H9 (cell line): Measurements from ENCODE around the gene IL1A. TPM values are rescaled to one million over a fixed set of nuclear protein-coding genes. Genes with fewer than 3 reads are reported as not detected.

Experiments
- DNase-seq: peaks from one replicate; pipeline ENCODE4 v3.0.0-alpha.2; 2017
- H2AFZ ChIP-seq: one replicate; pipeline ENCODE4 v1.6.1; 2013; ENCODE audit warnings: mild to moderate bottlenecking, low read length, control low read depth, moderate library complexity
- H2AK5ac ChIP-seq: 2 replicates; pipeline ENCODE4 v1.6.1; 2013; ENCODE audit warnings: low read length, control low read depth, mixed read lengths; ENCODE audit not compliant: insufficient read length
- H2BK120ac ChIP-seq: one replicate; pipeline ENCODE4 v1.6.1; 2013; ENCODE audit warnings: low read depth, mild to moderate bottlenecking, low read length, control low read depth, inconsistent platforms; ENCODE audit not compliant: poor library complexity, severe bottlenecking
- H2BK12ac ChIP-seq: 2 replicates; pipeline ENCODE4 v1.6.1; 2013; ENCODE audit warnings: low read length, control low read depth, mixed read lengths, low read depth; ENCODE audit not compliant: insufficient read length
- H2BK15ac ChIP-seq: 2 replicates; pipeline ENCODE4 v1.6.1; 2013; ENCODE audit warnings: low read depth, low read length, control low read depth
- H2BK20ac ChIP-seq: one replicate; pipeline ENCODE4 v1.6.1; 2013; ENCODE audit warnings: low read depth, mild to moderate bottlenecking, low read length, control low read depth, inconsistent platforms; ENCODE audit not compliant: poor library complexity, severe bottlenecking
- H2BK5ac ChIP-seq: 2 replicates; pipeline ENCODE4 v1.6.1; 2013; ENCODE audit warnings: low read length, control low read depth, mixed read lengths; ENCODE audit not compliant: insufficient read length
- H3K14ac ChIP-seq: 2 replicates; pipeline ENCODE4 v1.6.1; 2013; ENCODE audit warnings: low read length, control low read depth; ENCODE audit not compliant: insufficient read depth
- H3K18ac ChIP-seq: 2 replicates; pipeline ENCODE4 v1.6.1; 2013; ENCODE audit warnings: low read depth, mild to moderate bottlenecking, mixed read lengths, low read length, control low read depth; ENCODE audit not compliant: insufficient read length
- H3K23ac ChIP-seq: 2 replicates; pipeline ENCODE4 v1.6.1; 2013; ENCODE audit warnings: low read length, control low read depth, mixed read lengths, low read depth; ENCODE audit not compliant: insufficient read length
- H3K23me2 ChIP-seq: 2 replicates; pipeline ENCODE4 v1.6.1; 2013; ENCODE audit warnings: low read depth, mild to moderate bottlenecking, mixed read lengths, low read length, control low read depth; ENCODE audit not compliant: insufficient read length, poor library complexity, severe bottlenecking
- H3K27ac ChIP-seq: 2 replicates; pipeline ENCODE4 v1.5.1; 2013; ENCODE audit warnings: low read length, control low read depth, mixed read lengths, low read depth; ENCODE audit not compliant: insufficient read length
- H3K27me3 ChIP-seq: 2 replicates; pipeline ENCODE4 v1.6.1; 2013; ENCODE audit warnings: low read length, control low read depth, inconsistent platforms; ENCODE audit not compliant: insufficient read depth
- H3K4ac ChIP-seq: 2 replicates; pipeline ENCODE4 v1.6.1; 2013; ENCODE audit warnings: low read depth, mild to moderate bottlenecking, control low read depth, inconsistent platforms, low read length, moderate library complexity
- H3K4me1 ChIP-seq: 2 replicates; pipeline ENCODE4 v1.6.1; 2013; ENCODE audit warnings: low read length, control low read depth, inconsistent platforms; ENCODE audit not compliant: insufficient read depth
- H3K4me2 ChIP-seq: 2 replicates; pipeline ENCODE4 v1.6.1; 2013; ENCODE audit warnings: low read length, control low read depth, mixed read lengths; ENCODE audit not compliant: insufficient read length, insufficient read depth
- H3K56ac ChIP-seq: 2 replicates; pipeline ENCODE4 v1.6.1; 2013; ENCODE audit warnings: low read depth, mild to moderate bottlenecking, mixed read lengths, low read length, control low read depth; ENCODE audit not compliant: insufficient read length
- H3K79me1 ChIP-seq: 2 replicates; pipeline ENCODE4 v1.6.1; 2013; ENCODE audit warnings: low read depth, mild to moderate bottlenecking, moderate library complexity, low read length, control low read depth, inconsistent platforms; ENCODE audit not compliant: insufficient read depth, poor library complexity, severe bottlenecking
- H3K79me2 ChIP-seq: 2 replicates; pipeline ENCODE4 v1.6.1; 2013; ENCODE audit warnings: low read length, control low read depth, inconsistent platforms; ENCODE audit not compliant: insufficient read depth
- H3K9ac ChIP-seq: 2 replicates; pipeline ENCODE4 v1.6.1; 2013; ENCODE audit warnings: low read length, control low read depth, mixed read lengths; ENCODE audit not compliant: insufficient read length; ENCODE audit errors: extremely low read depth
- H3K9me3 ChIP-seq: one replicate; pipeline ENCODE4 v1.6.1; 2013; ENCODE audit warnings: low read depth, low read length, inconsistent platforms; ENCODE audit not compliant: control insufficient read depth
- H3T11ph ChIP-seq: one replicate; pipeline ENCODE4 v1.6.1; 2013; ENCODE audit warnings: mild to moderate bottlenecking, low read length, control low read depth, inconsistent platforms
- H4K20me1 ChIP-seq: one replicate; pipeline ENCODE4 v1.6.1; 2013; ENCODE audit not compliant: control insufficient read depth, insufficient read length, insufficient read depth
- H4K5ac ChIP-seq: 2 replicates; pipeline ENCODE4 v1.6.1; 2013; ENCODE audit warnings: low read depth, mild to moderate bottlenecking, mixed read lengths, low read length, control low read depth; ENCODE audit not compliant: insufficient read length
- H4K8ac ChIP-seq: replicated peaks from 2 replicates; pipeline ENCODE4 v1.6.1; 2013; ENCODE audit warnings: low read length, control low read depth, mixed read lengths, low read depth; ENCODE audit not compliant: insufficient read length
- H4K91ac ChIP-seq: 2 replicates; pipeline ENCODE4 v1.6.1; 2013; ENCODE audit warnings: low read depth, mild to moderate bottlenecking, moderate library complexity, mixed read lengths, low read length, control low read depth; ENCODE audit not compliant: insufficient read length
- H3K27ac Mint-ChIP-seq, 3 experiments: 2 replicates in 2 of 3; 3 replicates in 1 of 3; pipeline ENCODE4 v1.8.0; 2020 to 2021; ENCODE audit warnings: mixed read lengths in 3 of 3, mild to moderate bottlenecking in 1 of 3, moderate library complexity in 1 of 3
- H3K27me3 Mint-ChIP-seq: 2 replicates; pipeline ENCODE4 v1.8.0; 2021; ENCODE audit warnings: low read depth, mild to moderate bottlenecking, moderate library complexity, mixed read lengths
- H3K36me3 Mint-ChIP-seq, 3 experiments: 2 replicates in 2 of 3; 3 replicates in 1 of 3; pipeline ENCODE4 v1.8.0; 2020 to 2021; ENCODE audit warnings: low read depth in 3 of 3, mixed read lengths in 3 of 3; ENCODE audit not compliant: insufficient read depth in 1 of 3
- H3K4me1 Mint-ChIP-seq, 2 experiments: 2 replicates each; pipeline ENCODE4 v1.8.0; 2020; ENCODE audit warnings: mixed read lengths in 2 of 2
- H3K4me3 Mint-ChIP-seq, 2 experiments: 2 replicates in 1 of 2; 3 replicates in 1 of 2; pipeline ENCODE4 v1.8.0; 2020 to 2021; ENCODE audit warnings: mild to moderate bottlenecking in 2 of 2, mixed read lengths in 2 of 2, moderate library complexity in 1 of 2
- H3K9me3 Mint-ChIP-seq, 2 experiments: 2 replicates in 1 of 2; 3 replicates in 1 of 2; pipeline ENCODE4 v1.8.0; 2020; ENCODE audit warnings: mild to moderate bottlenecking in 2 of 2, mixed read lengths in 2 of 2, moderate library complexity in 1 of 2
- CTCF ChIP-seq: fragments of 200-600 bp; sonication (generic); conservative IDR thresholded peaks from 3 replicates; pipeline ENCODE4 v1.8.0; 2021; ENCODE audit warnings: antibody characterized with exemption, mild to moderate bottlenecking
- WGBS: extraction: QIAGEN DNeasy Blood & Tissue Kit; methylation state at CpG from one replicate; pipeline ENCODE4 v1.1.7; 2013; ENCODE audit warnings: missing lambda C conversion rate, low lambda C conversion rate, mixed read lengths; ENCODE audit not compliant: insufficient read length; ENCODE audit errors: extremely low coverage; 5-methylcytosine and 5-hydroxymethylcytosine counted together
- total RNA-seq: library from RNA; stranded (reverse); gene quantifications from 2 replicates; pipeline ENCODE4 v1.2.1, GENCODE V29; 2021

IL1A gene
- total RNA-seq, 1 experiment from 2014 or later: 0.35 TPM

GRCh38 chr2:112767693-112768330 lies 16.5 kb downstream of the IL1A start:
- H2BK15ac ChIP-seq: no peak overlapping the region
- peaks cover 14 to 16% of the 10 kb centered on the region in 2 experiments for H3K4me1 Mint-ChIP-seq
- no peak overlapping the region for H4K5ac ChIP-seq
- no peak overlapping the region for H2BK12ac ChIP-seq
- no peak for TF ChIP-seq CTCF
- no peaks in the 10 kb centered on the region for H3K9me3 Mint-ChIP-seq
- H3K27ac Mint-ChIP-seq: no peak overlapping the region
- no peaks in the 10 kb centered on the region for H3K79me2 ChIP-seq
- no peak overlapping the region for H3K4me3 Mint-ChIP-seq
- peaks cover 4% of the 10 kb centered on the region for H3K23me2 ChIP-seq
- H3K4me1 ChIP-seq: no peaks in the 10 kb centered on the region
- no peak overlapping the region for H3K23ac ChIP-seq
- H3K56ac ChIP-seq: no peak overlapping the region
- no peak overlapping the region for H4K91ac ChIP-seq
- no peak overlapping the region for H2BK5ac ChIP-seq
- DNase-seq: no peak
- H2BK20ac ChIP-seq: no peak overlapping the region
- H3K27me3 ChIP-seq: no peaks in the 10 kb centered on the region
- H4K8ac ChIP-seq: no peak overlapping the region
- peaks cover 0 to under 1% (median 0%) of the 10 kb centered on the region in 3 experiments; a peak in 2 of 7 replicates for H3K36me3 Mint-ChIP-seq
- H2AFZ ChIP-seq: no peak overlapping the region
- no peak overlapping the region for H3K4me2 ChIP-seq
- H3K79me1 ChIP-seq: no peaks in the 10 kb centered on the region
- no peak overlapping the region for H3K27ac ChIP-seq
- no peaks in the 10 kb centered on the region for H4K20me1 ChIP-seq
- H3K27me3 Mint-ChIP-seq: no peaks in the 10 kb centered on the region
- H3K4ac ChIP-seq: no peak overlapping the region
- H2BK120ac ChIP-seq: no peak overlapping the region
- H3K9me3 ChIP-seq: no peaks in the 10 kb centered on the region
- no peak overlapping the region for H3K9ac ChIP-seq
- H2AK5ac ChIP-seq: no peak overlapping the region
- H3K18ac ChIP-seq: no peak overlapping the region
- H3K14ac ChIP-seq: no peak overlapping the region
- no CpG with 5 or more reads among the region's 6 CpGs for WGBS
- no peak overlapping the region for H3T11ph ChIP-seq
